Measurements from ENCODE around the gene LGR4. TPM values are rescaled to one million over a fixed set of nuclear protein-coding genes. Genes with fewer than 3 reads are reported as not detected.
"Not testable (repeated sequence)": the region's sequence is repeated elsewhere in the genome, so short reads cannot be mapped to it uniquely, and the experiment has no call there.

Gene LGR4, protein sequence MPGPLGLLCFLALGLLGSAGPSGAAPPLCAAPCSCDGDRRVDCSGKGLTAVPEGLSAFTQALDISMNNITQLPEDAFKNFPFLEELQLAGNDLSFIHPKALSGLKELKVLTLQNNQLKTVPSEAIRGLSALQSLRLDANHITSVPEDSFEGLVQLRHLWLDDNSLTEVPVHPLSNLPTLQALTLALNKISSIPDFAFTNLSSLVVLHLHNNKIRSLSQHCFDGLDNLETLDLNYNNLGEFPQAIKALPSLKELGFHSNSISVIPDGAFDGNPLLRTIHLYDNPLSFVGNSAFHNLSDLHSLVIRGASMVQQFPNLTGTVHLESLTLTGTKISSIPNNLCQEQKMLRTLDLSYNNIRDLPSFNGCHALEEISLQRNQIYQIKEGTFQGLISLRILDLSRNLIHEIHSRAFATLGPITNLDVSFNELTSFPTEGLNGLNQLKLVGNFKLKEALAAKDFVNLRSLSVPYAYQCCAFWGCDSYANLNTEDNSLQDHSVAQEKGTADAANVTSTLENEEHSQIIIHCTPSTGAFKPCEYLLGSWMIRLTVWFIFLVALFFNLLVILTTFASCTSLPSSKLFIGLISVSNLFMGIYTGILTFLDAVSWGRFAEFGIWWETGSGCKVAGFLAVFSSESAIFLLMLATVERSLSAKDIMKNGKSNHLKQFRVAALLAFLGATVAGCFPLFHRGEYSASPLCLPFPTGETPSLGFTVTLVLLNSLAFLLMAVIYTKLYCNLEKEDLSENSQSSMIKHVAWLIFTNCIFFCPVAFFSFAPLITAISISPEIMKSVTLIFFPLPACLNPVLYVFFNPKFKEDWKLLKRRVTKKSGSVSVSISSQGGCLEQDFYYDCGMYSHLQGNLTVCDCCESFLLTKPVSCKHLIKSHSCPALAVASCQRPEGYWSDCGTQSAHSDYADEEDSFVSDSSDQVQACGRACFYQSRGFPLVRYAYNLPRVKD
- total RNA-seq = 10 to 100 TPM in 3 of 4 donors, 1 to 10 TPM in 1; 9.4 to 57.9 (median 16.1) TPM

DNA sequence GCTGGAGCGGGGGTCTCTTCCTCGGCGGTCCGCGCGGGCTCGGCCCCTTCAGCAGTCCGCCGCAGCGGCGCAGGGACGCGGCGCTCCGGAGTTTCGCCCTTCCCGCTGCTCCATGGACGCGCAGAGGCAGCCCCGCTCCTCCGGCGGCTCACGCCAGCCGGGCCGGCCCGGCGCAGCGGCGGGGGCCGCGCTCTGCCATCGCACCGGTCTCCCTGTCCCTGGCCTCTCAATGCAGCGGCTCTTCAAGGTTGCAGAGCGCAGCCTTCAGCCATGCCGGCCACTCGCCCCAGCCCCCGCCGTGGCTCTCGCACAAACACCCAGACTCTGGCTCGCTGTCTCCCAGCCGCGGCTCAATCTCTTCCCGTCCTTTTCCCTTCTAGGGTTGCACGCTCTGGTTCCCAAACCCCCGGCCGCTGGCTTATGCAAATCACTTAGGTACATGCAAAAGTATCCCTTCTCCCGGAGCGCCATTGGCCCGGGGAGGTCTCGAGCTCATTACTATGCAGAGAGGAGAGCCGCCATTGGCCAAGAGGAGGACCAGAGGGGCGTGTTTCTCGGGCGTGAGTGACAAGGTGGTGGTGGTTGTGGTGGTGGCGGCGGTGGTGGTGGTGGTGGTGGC, at the start of gene LGR4:
Gene LGR4 (minus strand): TSS at position 393 of the 619 bp plus-strand sequence. CDS start 488 bp downstream, outside the sequence.
- peak within 1 kb of the TSS; percentile 86 to 95 for H3K27ac ChIP-seq
- H3K4me3 ChIP-seq = peak within 1 kb of the TSS; percentile 51 to 88
- peaks cover 0 to 6% of the 10 kb centered on the region in 2 donors for H3K4me1 ChIP-seq
- peak; percentile 85 to 92 for DNase-seq
- H3K27me3 ChIP-seq = no peaks in the 10 kb centered on the region
- no peaks in the 10 kb centered on the region for H3K36me3 ChIP-seq
- H3K9me3 ChIP-seq = no peaks in the 10 kb centered on the region
- TF ChIP-seq, protein P1, sequence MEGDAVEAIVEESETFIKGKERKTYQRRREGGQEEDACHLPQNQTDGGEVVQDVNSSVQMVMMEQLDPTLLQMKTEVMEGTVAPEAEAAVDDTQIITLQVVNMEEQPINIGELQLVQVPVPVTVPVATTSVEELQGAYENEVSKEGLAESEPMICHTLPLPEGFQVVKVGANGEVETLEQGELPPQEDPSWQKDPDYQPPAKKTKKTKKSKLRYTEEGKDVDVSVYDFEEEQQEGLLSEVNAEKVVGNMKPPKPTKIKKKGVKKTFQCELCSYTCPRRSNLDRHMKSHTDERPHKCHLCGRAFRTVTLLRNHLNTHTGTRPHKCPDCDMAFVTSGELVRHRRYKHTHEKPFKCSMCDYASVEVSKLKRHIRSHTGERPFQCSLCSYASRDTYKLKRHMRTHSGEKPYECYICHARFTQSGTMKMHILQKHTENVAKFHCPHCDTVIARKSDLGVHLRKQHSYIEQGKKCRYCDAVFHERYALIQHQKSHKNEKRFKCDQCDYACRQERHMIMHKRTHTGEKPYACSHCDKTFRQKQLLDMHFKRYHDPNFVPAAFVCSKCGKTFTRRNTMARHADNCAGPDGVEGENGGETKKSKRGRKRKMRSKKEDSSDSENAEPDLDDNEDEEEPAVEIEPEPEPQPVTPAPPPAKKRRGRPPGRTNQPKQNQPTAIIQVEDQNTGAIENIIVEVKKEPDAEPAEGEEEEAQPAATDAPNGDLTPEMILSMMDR (IDR thresholded peaks at IDR 0.05) = no peak
- TF ChIP-seq POLR2A (IDR thresholded peaks at IDR 0.05) = peak; percentile 61 to 82
- intact Hi-C loops (cut with DNase I; ENCODE audit: low total_unique reads) = loop anchor here (10.0 kb wide), 1 partner anchor 118 kb away; no protein-coding TSS in a partner anchor

DNA sequence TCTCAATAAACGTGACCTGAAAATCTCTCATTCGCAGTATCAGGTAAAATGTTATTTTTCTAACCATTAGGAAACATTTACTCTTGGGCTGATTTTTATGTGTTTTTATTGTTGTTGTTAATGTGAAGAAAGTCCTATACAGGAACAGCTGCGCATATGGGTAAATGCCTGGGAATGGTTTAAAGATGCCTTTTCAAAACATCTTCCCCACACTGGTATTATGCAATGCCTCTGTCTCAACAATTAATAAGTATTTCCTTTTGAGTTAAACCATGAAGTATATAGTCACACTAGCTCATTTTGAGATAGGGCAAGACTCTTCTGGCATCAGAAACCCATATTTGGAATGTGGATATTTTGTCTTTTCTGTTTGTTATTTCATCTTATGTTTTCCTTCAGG, 47.6 kb upstream of the LGR4 start:
- TF ChIP-seq POLR2A (IDR thresholded peaks at IDR 0.05) = no peak
- TF ChIP-seq, protein P1 (IDR thresholded peaks at IDR 0.05) = no peak
- H3K36me3 ChIP-seq = no peaks in the 10 kb centered on the region
- H3K9me3 ChIP-seq = no peaks in the 10 kb centered on the region
- no peaks in the 10 kb centered on the region for H3K27me3 ChIP-seq
- intact Hi-C loops (cut with DNase I; ENCODE audit: low total_unique reads) = no loop called here
- DNase-seq = no peak
- no peak overlapping the region for H3K4me3 ChIP-seq
- no peak overlapping the region for H3K27ac ChIP-seq
- no peaks in the 10 kb centered on the region for H3K4me1 ChIP-seq

DNA sequence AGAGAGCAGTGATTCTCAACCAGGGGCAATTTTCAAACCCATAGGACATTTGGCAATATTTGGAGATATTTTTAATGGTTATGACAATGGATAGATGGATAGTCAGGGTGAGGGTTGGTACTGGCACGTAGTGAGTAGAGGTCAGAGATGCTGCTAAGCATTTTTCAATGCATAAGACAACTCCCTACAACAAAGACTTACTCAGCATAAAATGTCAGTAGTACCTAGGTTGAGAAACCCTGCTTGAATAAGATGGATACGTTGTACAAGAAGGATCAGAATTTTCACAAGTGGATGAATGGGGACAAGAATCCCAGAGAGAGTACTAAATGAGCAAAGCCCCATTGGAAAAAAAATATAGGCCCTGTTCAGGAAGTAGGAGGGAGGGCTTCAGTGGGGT, 45.9 kb upstream of the LGR4 start:
- intact Hi-C loops (cut with DNase I; ENCODE audit: low total_unique reads) = no loop called here
- TF ChIP-seq POLR2A (IDR thresholded peaks at IDR 0.05) = no peak
- TF ChIP-seq, protein P1 (IDR thresholded peaks at IDR 0.05) = no peak
- H3K9me3 ChIP-seq = no peaks in the 10 kb centered on the region
- H3K4me1 ChIP-seq = no peaks in the 10 kb centered on the region
- H3K36me3 ChIP-seq = no peaks in the 10 kb centered on the region
- no peaks in the 10 kb centered on the region for H3K27me3 ChIP-seq
- no peak overlapping the region for H3K27ac ChIP-seq
- DNase-seq = no peak
- no peak overlapping the region for H3K4me3 ChIP-seq

DNA sequence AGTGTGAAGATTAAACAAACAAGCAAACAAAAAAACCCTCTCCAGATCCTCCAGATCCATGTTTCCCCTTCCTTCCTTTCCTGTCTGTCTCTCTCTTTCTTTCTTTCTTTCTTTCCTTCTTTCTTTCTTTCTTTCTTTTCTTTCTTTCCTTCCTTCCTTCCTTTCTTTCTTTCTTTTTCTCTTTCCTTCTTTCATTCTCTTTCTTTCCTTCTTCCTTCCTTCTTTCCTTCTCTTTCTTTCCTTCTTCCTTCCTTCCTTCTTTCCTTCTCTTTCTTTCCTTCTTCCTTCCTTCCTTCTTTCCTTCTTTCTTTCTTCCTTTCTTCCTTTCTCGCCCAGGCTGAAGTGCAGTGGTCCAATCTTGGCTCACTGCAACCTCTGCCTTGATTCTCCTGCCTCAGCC, 44.9 kb upstream of the LGR4 start:
- H3K4me3 ChIP-seq; DNase-seq; H3K27me3 ChIP-seq; H3K4me1 ChIP-seq; H3K36me3 ChIP-seq; H3K27ac ChIP-seq; intact Hi-C loops (cut with DNase I; ENCODE audit: low total_unique reads); H3K9me3 ChIP-seq: not testable (repeated sequence)

DNA sequence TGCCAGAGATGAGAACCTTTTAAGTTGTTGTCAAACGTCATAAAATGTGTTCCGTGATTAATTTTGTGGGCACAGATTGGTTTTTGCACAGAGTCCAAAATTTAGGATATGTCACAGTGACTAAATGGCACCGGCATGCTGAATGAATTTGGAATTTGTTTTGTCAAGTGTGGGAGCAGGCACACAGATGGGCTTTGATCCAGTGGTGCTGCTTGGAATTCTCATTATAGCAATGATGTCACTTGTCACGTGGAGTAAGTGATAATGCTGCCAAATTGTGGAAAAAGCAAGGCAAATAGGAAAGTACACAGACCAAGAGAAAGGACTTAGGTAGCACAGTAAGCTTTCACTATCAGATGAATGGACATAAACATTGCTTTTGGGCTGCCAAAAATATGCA, 42.0 kb upstream of the LGR4 start:
- TF ChIP-seq POLR2A (IDR thresholded peaks at IDR 0.05) = no peak
- TF ChIP-seq, protein P1 (IDR thresholded peaks at IDR 0.05) = no peak
- Histone ChIP-seq H3K9me3 (no peaks in the 10 kb centered on the region), H3K4me3 (no peak overlapping the region), H3K27ac (no peak overlapping the region), H3K27me3 (no peaks in the 10 kb centered on the region), H3K4me1 (no peaks in the 10 kb centered on the region), H3K36me3 (no peaks in the 10 kb centered on the region)
- intact Hi-C loops (cut with DNase I; ENCODE audit: low total_unique reads) = no loop called here
- no peak for DNase-seq

Measured in uterus (tissue), 4 donors.